WI38 (cell line): ENCODE measurements around the gene RNF225.

ENCODE experiments used
- H3K4me3 ChIP-seq: 2 replicates; pipeline ENCODE4 v1.5.1; 2011; ENCODE audit warnings: low read depth, mild to moderate bottlenecking, control low read depth, low read length
- TF ChIP-seq, protein P1 (sequence below): IDR thresholded peaks from 2 replicates; pipeline ENCODE4 v1.5.1; 2012; ENCODE audit warnings: low read depth, mild to moderate bottlenecking, control low read depth, low read length

Gene RNF225

DNA sequence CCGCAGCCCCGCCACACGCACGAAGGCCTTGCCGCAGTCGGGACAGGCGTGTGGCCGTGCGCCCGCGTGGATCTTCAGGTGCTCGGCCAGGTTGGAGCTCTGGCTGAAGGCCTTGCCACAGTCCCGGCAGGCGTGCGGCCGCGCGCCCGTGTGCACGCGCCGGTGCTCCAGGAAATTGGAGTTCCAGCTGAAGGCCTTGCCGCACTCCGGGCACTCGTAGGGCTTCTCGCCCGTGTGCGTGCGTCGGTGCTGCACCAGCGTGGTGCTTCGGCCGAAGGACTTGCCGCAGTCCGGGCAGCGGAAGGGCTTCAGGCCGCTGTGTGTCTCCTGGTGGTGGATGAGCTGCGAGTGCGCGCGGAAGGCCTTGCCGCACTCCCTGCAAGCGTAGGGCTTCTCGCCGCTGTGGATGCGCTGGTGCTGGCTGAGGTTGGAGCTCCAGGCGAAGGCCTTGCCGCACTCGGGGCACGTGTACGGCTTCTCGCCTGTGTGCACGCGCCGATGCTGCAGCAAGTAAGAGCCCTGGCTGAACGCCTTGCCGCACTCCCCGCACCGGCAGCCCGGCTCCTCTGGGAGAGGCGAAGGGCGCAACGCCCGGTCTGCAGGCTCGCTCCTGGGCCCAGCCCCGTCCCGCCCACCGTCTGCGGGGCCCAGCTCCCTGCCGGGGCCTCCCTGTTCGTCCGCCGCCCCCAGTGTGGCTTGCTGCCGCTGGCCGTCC lies 38.5 kb upstream of the RNF225 start:
- TF ChIP-seq, protein P1, sequence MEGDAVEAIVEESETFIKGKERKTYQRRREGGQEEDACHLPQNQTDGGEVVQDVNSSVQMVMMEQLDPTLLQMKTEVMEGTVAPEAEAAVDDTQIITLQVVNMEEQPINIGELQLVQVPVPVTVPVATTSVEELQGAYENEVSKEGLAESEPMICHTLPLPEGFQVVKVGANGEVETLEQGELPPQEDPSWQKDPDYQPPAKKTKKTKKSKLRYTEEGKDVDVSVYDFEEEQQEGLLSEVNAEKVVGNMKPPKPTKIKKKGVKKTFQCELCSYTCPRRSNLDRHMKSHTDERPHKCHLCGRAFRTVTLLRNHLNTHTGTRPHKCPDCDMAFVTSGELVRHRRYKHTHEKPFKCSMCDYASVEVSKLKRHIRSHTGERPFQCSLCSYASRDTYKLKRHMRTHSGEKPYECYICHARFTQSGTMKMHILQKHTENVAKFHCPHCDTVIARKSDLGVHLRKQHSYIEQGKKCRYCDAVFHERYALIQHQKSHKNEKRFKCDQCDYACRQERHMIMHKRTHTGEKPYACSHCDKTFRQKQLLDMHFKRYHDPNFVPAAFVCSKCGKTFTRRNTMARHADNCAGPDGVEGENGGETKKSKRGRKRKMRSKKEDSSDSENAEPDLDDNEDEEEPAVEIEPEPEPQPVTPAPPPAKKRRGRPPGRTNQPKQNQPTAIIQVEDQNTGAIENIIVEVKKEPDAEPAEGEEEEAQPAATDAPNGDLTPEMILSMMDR: no peak
- peak overlapping the region; percentile 29; the same call in 1 of the 2 replicates for H3K4me3 ChIP-seq

GRCh38 chr19:58357481-58358145 lies 37.8 kb upstream of the RNF225 start:
- H3K4me3 ChIP-seq: no peak overlapping the region
- TF ChIP-seq, protein P1: no peak

- TF ChIP-seq, protein P1: no peak
- H3K4me3 ChIP-seq: peak overlapping the region; percentile 67
These were observed 33.6 kb upstream of the RNF225 start for GRCh38 chr19:58361900-58362271.

DNA sequence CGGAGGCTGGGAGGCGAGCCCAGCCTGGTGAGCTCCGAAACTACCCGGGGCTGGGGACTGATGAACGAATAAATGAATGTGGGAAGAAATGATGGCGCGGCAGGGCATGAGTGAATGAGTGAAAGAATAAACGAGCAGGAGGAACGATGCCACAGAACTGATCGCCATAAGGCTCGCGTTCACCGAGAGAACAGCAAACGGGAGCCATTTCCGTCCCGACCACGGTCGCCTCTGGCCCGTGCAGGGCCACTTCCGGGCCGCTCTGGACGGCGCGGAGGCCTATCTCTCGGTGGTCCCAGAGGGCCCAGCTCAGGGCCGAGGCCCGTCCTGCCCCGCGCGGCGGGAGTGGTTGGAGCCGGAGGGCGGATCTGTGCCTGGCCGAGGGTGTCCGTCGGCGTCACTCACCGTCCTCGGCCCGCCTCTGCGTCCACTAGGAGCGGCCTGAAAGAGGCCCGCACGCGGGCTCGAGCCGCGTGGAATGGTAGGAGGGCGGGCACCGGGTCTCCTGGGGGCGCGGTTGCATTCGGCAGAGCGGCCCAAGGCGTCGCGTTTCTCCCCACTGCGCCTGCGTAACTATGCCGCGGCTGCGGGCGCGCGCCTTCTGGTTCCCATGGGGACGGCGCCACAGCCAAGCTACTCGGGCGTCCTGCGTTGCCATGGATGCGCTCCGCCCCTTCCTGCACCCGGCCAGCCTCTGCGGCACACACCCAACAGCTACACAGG lies 33.0 kb upstream of the RNF225 start, which contains the start of gene ZNF497:
TSS of gene ZNF497 (minus strand) at position 480 of the 723 bp plus-strand sequence. CDS start 5,116 bp downstream, outside the sequence.
- TF ChIP-seq, protein P1: no peak

DNA sequence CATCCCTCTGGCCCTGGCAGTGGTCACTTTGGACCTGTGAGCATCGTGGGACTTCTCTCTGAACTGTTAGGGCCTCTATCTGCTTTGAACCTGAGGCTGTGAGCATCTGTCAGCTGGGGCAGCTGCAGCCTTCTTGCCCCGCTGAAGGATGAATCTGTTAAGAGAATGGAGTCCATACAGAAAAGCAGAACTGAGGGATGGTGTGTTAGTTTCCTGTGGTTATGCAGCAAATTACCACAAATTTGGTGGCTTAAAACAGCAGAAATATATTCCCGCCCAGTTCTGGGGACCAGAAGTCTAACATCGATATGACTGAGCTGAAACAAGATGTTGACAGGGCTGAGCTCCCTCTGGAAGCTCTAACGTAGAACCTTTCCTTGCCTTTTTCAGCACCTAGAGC lies 31.3 kb upstream of the RNF225 start:
- no peak overlapping the region for H3K4me3 ChIP-seq
- TF ChIP-seq, protein P1: no peak

More for the DNA sequence above, 33.0 kb upstream of the RNF225 start, which contains the start of gene ZNF497:
- H3K4me3 ChIP-seq: peak within 1 kb of the TSS; percentile 67

DNA sequence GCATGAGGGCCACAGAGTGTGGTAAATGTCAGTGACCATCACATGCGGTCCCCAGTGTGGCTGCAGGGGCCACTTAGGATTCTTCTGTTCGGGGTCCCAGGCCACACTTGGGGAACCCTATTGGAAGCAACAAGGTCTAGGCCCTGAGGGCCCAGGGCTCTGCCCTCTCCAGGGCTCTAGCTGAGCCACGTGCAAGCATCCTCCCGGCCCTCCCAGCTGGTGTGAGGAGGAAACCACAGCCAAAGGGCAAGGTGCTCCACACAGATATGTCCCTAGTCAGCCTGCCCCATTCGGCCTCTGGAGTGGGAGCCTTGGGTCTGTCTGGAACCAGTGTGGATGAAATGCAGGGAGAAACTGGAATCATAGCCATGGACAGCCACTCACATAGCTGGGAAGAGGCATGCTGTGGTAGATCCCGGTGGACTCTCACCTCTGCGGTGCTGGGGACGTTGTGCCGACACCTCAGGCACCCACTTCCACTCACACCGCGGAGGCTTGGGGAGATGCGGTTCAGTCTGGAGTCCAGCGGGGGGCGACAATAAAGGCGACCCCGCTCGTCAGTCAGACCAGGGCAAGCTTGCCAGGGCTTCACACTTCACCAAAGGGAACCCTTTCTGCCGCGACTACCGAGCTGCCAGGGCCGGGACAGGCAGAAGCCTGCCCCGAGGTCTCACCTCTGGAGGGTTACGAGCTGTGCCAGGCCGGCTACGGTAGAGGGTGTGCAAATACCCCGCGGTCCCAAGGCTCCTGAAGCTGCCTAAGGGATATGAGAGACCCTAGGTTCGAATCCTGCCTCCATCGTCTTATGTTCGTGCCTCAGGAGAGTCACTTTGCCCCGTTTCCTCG lies 28.6 kb upstream of the RNF225 start:
- TF ChIP-seq, protein P1: no peak
- no peak overlapping the region for H3K4me3 ChIP-seq
